HepG2 (cell line): Measurements from ENCODE around the gene SEC61B. TPM values are rescaled to one million over a fixed set of nuclear protein-coding genes. Genes with fewer than 3 reads are reported as not detected.

Experiments used
- ATAC-seq: fragments of 200-7000 bp; cut with Tn5 transposase; 3 replicates; pipeline ENCODE4 v1.9.1; 2020; ENCODE audit warnings: mild to moderate bottlenecking, moderate library complexity
- BruUV-seq: library from RNA; stranded (reverse); fragments of 400-500 nt; replicated peaks from 2 replicates; lab custom pipeline; 2021; lab: Mats Ljungman, UMichigan
- CTCF ChIA-PET: fragments of 300-600 bp; formaldehyde crosslinking; extraction: SDS; loops from one replicate; lab custom pipeline; 2021; ENCODE audit warnings: low total read pairs, inconsistent platforms, low intra/inter-chr PET ratio; lab: Yijun Ruan, JAX
- POLR2A ChIA-PET: fragments of 350-600 bp; sonication (Branson Sonifier 250); formaldehyde crosslinking; loops from one replicate; lab custom pipeline; 2020; ENCODE audit warnings: antibody characterized with exemption, inconsistent platforms; lab: Yijun Ruan, JAX
- DNase-seq: peaks from one replicate; pipeline ENCODE4 v3.0.0-alpha.2; 2015; ENCODE audit warnings: low spot score
- FAIRE-seq: peaks from 3 replicates; lab custom pipeline; 2011; peaks lifted over from hg19 to GRCh38; lab: Jason Lieb, UNC
- H2AFZ ChIP-seq: one replicate; pipeline ENCODE4 v1.6.1; 2011; ENCODE audit warnings: low read length, inconsistent platforms
- H3K27ac ChIP-seq: fragments of 300-600 bp; 3 replicates; pipeline ENCODE4 v1.8.0; 2011; ENCODE audit warnings: mixed run types, mild to moderate bottlenecking, mixed read lengths, low read length, inconsistent platforms; ENCODE audit not compliant: insufficient read depth; ENCODE audit errors: extremely low read length
- H3K27me3 ChIP-seq, 2 experiments: fragments of 200-600 bp in 1 of 2; 2 replicates in 1 of 2; 3 replicates in 1 of 2; pipeline versions ENCODE4 v1.6.0 to v1.8.0; 2011; ENCODE audit warnings: low read length in 2 of 2, mild to moderate bottlenecking in 2 of 2, moderate library complexity in 2 of 2, inconsistent platforms in 1 of 2; ENCODE audit not compliant: insufficient read depth in 2 of 2, control insufficient read depth in 1 of 2
- H3K36me3 ChIP-seq, 2 experiments: fragments of 200-600 bp in 1 of 2; replicated peaks in 1 of 2; 2 replicates in 1 of 2; 3 replicates in 1 of 2; pipeline versions ENCODE4 v1.5.1 to v1.8.0; 2011; ENCODE audit warnings: low read length in 2 of 2, inconsistent platforms in 1 of 2; ENCODE audit not compliant: insufficient read depth in 2 of 2, control insufficient read depth in 1 of 2
- H3K4me1 ChIP-seq: 2 replicates; pipeline ENCODE4 v1.5.1; 2012; ENCODE audit warnings: low read length, inconsistent platforms; ENCODE audit not compliant: insufficient read depth
- H3K4me2 ChIP-seq: 2 replicates; pipeline ENCODE4 v1.6.0; 2011; ENCODE audit warnings: low read depth, low read length, inconsistent platforms
- H3K4me3 ChIP-seq, 3 experiments: fragments of 200-600 bp in 1 of 3; sonication (generic), shearing (Covaris generic) in 1 of 3; replicated peaks in 1 of 3; 2 replicates each; pipeline ENCODE4 v1.5.1; 2011 to 2016; ENCODE audit warnings: low read length in 3 of 3, inconsistent platforms in 2 of 3, low read depth in 2 of 3, mild to moderate bottlenecking in 2 of 3, control low read depth in 1 of 3, mixed read lengths in 1 of 3; ENCODE audit not compliant: insufficient read depth in 1 of 3
- H3K79me2 ChIP-seq: one replicate; pipeline ENCODE4 v1.6.1; 2011; ENCODE audit warnings: low read length, inconsistent platforms; ENCODE audit not compliant: insufficient read depth
- H3K9ac ChIP-seq: 2 replicates; pipeline ENCODE4 v1.6.0; 2011; ENCODE audit warnings: mild to moderate bottlenecking, low read depth, low read length, inconsistent platforms; ENCODE audit not compliant: insufficient read depth
- H3K9me3 ChIP-seq: 2 replicates; pipeline ENCODE4 v1.5.1; 2012; ENCODE audit warnings: mild to moderate bottlenecking, low read length
- H4K20me1 ChIP-seq: 2 replicates; pipeline ENCODE4 v1.6.0; 2011; ENCODE audit warnings: inconsistent platforms, mild to moderate bottlenecking, low read length, moderate library complexity; ENCODE audit not compliant: insufficient read depth
- HMGXB4 ChIP-seq, 2 experiments: sonication (generic) in 1 of 2; formaldehyde crosslinking in 1 of 2; IDR thresholded peaks; 2 replicates each; pipeline versions ENCODE4 v1.4.0 to v1.6.1; 2018 to 2020; ENCODE audit warnings: missing genetic modification reagents in 2 of 2, borderline replicate concordance in 1 of 2, low read depth in 1 of 2, mild to moderate bottlenecking in 1 of 2, missing biosample characterization in 1 of 2
- MTERF4 ChIP-seq: sonication (generic); formaldehyde crosslinking; IDR thresholded peaks from 2 replicates; pipeline ENCODE4 v1.8.0; 2023; ENCODE audit warnings: mild to moderate bottlenecking, missing genetic modification reagents
- PBX2 ChIP-seq: IDR thresholded peaks from 2 replicates; pipeline ENCODE4 v1.6.1; 2016; ENCODE audit warnings: control low read depth
- POLR2A ChIP-seq, 2 experiments: IDR thresholded peaks; 2 replicates each; pipeline ENCODE4 v1.6.1; 2011; ENCODE audit warnings: low read depth in 2 of 2, low read length in 2 of 2, mild to moderate bottlenecking in 1 of 2, moderate library complexity in 1 of 2; ENCODE audit not compliant: insufficient read depth in 1 of 2
- U2AF1 ChIP-seq: fragments of 200-400 bp; formaldehyde crosslinking; optimal IDR thresholded peaks from 2 replicates; pipeline ENCODE3; 2017; ENCODE audit warnings: mild to moderate bottlenecking, low read depth, low read length
- ZHX2 ChIP-seq, 2 experiments: sonication (generic) in 1 of 2; formaldehyde crosslinking in 1 of 2; IDR thresholded peaks; 2 replicates each; pipeline versions ENCODE4 v1.6.1 to v1.9.0; 2014 to 2022; ENCODE audit warnings: antibody characterized with exemption in 1 of 2, borderline replicate concordance in 1 of 2, inconsistent platforms in 1 of 2, low read depth in 1 of 2, missing genetic modification reagents in 1 of 2
- ZNF275 ChIP-seq: sonication (generic); formaldehyde crosslinking; IDR thresholded peaks from 2 replicates; pipeline ENCODE4 v1.8.0; 2022; ENCODE audit warnings: missing genetic modification reagents, mild to moderate bottlenecking, inconsistent platforms, borderline replicate concordance
- ZNF333 ChIP-seq: sonication (generic); formaldehyde crosslinking; IDR thresholded peaks from 2 replicates; pipeline ENCODE4 v1.4.0; 2020; ENCODE audit warnings: mild to moderate bottlenecking, missing genetic modification reagents, borderline replicate concordance
- ZNF468 ChIP-seq: sonication (generic); formaldehyde crosslinking; IDR thresholded peaks from 2 replicates; pipeline ENCODE4 v1.8.0; 2022; ENCODE audit warnings: mild to moderate bottlenecking, moderate library complexity, missing genetic modification reagents
- WGBS: methylation state at CpG from one replicate; pipeline ENCODE4 v1.1.6; 2017; ENCODE audit warnings: low lambda C conversion rate; 5-methylcytosine and 5-hydroxymethylcytosine counted together
- in situ Hi-C: cut with HindIII; loops from 2 replicates; pipeline ENCODE4 v1.10.0; 2017; ENCODE audit warnings: low pct_unique_long_range_greater_than_20kb; ENCODE audit not compliant: extremely low pct_ligation_motif_present
- intact Hi-C: fragments of 100-400 bp; cut with micrococcal nuclease; formaldehyde crosslinking; loops from one replicate; pipeline ENCODE4 v1.10.0; 2022; ENCODE audit not compliant: unreplicated experiment
- polyA plus RNA-seq, 8 experiments: library from polyadenylated mRNA; depleted of rRNA in 3 of 8; stranded (reverse) in 7 of 8; unstranded in 1 of 8; fragments of >200 nt; fragmentation: Illumina TruSeq in 4 of 8; extraction: Trizol in 4 of 8; gene quantifications; 2 replicates each; pipeline versions ENCODE4 v1.2.1 to v1.2.3, GENCODE V29; 2011 to 2016; ENCODE audit warnings: low read depth in 4 of 8, missing spikeins in 1 of 8, mixed read lengths in 1 of 8; ENCODE audit not compliant: insufficient read depth in 1 of 8
- total RNA-seq, 5 experiments: library from RNA; depleted of rRNA; stranded (reverse); fragments of >200 nt; fragmentation: Illumina TruSeq; extraction: Trizol; gene quantifications; 2 replicates each; pipeline ENCODE4 v1.2.3, GENCODE V29; 2016; ENCODE audit warnings: low read depth in 1 of 5

Gene SEC61B
- total and polyA plus RNA-seq, 2 of the 13 experiments (the other 11 are each of a cell fraction or from before 2014, with no cell fraction given): 191 to 368 TPM

GRCh38 chr9:99190597-99191283 is 31.3 kb upstream of the SEC61B start:
- FAIRE-seq (no peak), ATAC-seq (no peak), DNase-seq (no peak)
- H2AFZ ChIP-seq: no peak overlapping the region
- CTCF ChIA-PET: no interaction called here
- in situ Hi-C loops: loop anchor here (25.0 kb wide), 1 partner anchor 822 kb away; no protein-coding TSS in a partner anchor
- no TSS peak for BruUV-seq
- H3K27me3 ChIP-seq: peaks cover 0 to 4% of the 10 kb centered on the region in 2 experiments; a peak in 1 of 5 replicates
- H3K36me3 ChIP-seq: no peaks in the 10 kb centered on the region
- H3K4me2 ChIP-seq: no peak overlapping the region
- no peak overlapping the region for H3K4me3 ChIP-seq
- no peaks in the 10 kb centered on the region for H3K9me3 ChIP-seq
- no peaks in the 10 kb centered on the region for H3K4me1 ChIP-seq
- 24% methylated on average over 3 of the region's 3 CpGs for WGBS
- intact Hi-C loops: no loop called here
- no peaks in the 10 kb centered on the region for H4K20me1 ChIP-seq
- no peak overlapping the region for H3K27ac ChIP-seq
- H3K79me2 ChIP-seq: no peaks in the 10 kb centered on the region
- POLR2A ChIA-PET: no interaction called here
- H3K9ac ChIP-seq: no peak overlapping the region
- TF ChIP-seq U2AF1: no peak
- no peak for TF ChIP-seq PBX2 (CRISPR knock-in tag)
- TF ChIP-seq MTERF4: no peak
- no peak for TF ChIP-seq HMGXB4 (CRISPR knock-in tag; IDR thresholded peaks at IDR 0.05; ENCODE audit: borderline replicate concordance in 1 of 2, low read depth in 1 of 2)
- TF ChIP-seq ZNF333 (CRISPR knock-in tag): no peak
- TF ChIP-seq ZNF275 (CRISPR knock-in tag): no peak
- no peak for TF ChIP-seq POLR2A (IDR thresholded peaks at IDR 0.05; ENCODE audit: insufficient read depth in 1 of 2, low read depth in 2 of 2, low read length in 2 of 2)
- no peak for TF ChIP-seq ZHX2 (IDR thresholded peaks at IDR 0.05; ENCODE audit: low read depth)
- TF ChIP-seq ZHX2 (CRISPR knock-in tag; IDR thresholded peaks at IDR 0.05; ENCODE audit: borderline replicate concordance): no peak
- TF ChIP-seq ZNF468 (CRISPR knock-in tag): no peak
